ENCODE measurements around the gene TAS2R7. TPM values are rescaled to one million over a fixed set of nuclear protein-coding genes. Genes with fewer than 3 reads are reported as not detected.

Gene TAS2R7
- polyA plus RNA-seq (2013, experiment 1 of 2): not detected
- not detected for polyA plus RNA-seq (2013, experiment 2 of 2)

- H4K91ac ChIP-seq (ENCODE audit: low read length): no peak within 1 kb of the TSS
- no peak within 1 kb of the TSS for H3K23ac ChIP-seq (ENCODE audit: low read length in 2 of 2)
- H3K14ac ChIP-seq (ENCODE audit: low read length in 2 of 2): no peak within 1 kb of the TSS
These were observed at the start of gene TAS2R7 for GRCh38 chr12:10802587-10802986. TSS of gene TAS2R7 (minus strand) at chr12:10802627. CDS start at chr12:10802570, 57 bp downstream.

GRCh38 chr12:10851243-10851858 lies 48.9 kb upstream of the TAS2R7 start:
- WGBS: 92% methylated on average over 4 of the region's 4 CpGs
- no peak overlapping the region for H2BK12ac ChIP-seq (ENCODE audit: low read length in 2 of 2)
- no peak overlapping the region for H3K27ac ChIP-seq (ENCODE audit: low read length, poor library complexity, severe bottlenecking)
- H2AK5ac ChIP-seq (ENCODE audit: low read length, severe bottlenecking): no peak overlapping the region
- no peak overlapping the region for H3K23ac ChIP-seq (ENCODE audit: low read length in 2 of 2)
- no peak overlapping the region for H2BK15ac ChIP-seq (ENCODE audit: low read depth, poor library complexity, severe bottlenecking)
- H3K18ac ChIP-seq (ENCODE audit: low read depth in 1 of 2, low read length in 2 of 2): no peak overlapping the region
- H3K27me3 ChIP-seq (ENCODE audit: control insufficient read depth in 1 of 2, insufficient read depth in 1 of 2, low read length in 2 of 2): no peaks in the 10 kb centered on the region
- H3K4me3 ChIP-seq (ENCODE audit: insufficient read depth in 1 of 2, low read depth in 1 of 2, low read length in 2 of 2): no peak overlapping the region
- no peak overlapping the region for H3K9ac ChIP-seq (ENCODE audit: low read length)
- peaks cover 12 to 17% of the 10 kb centered on the region in 2 experiments for H3K36me3 ChIP-seq (ENCODE audit: control insufficient read depth in 1 of 2, insufficient read depth in 2 of 2, low read depth in 1 of 2, low read length in 2 of 2)
- no peak overlapping the region for H2AFZ ChIP-seq (ENCODE audit: low read depth, low read length)
- no peak overlapping the region for H4K8ac ChIP-seq (ENCODE audit: low read length)
- DNase-seq: no peak
- H3K4me2 ChIP-seq (ENCODE audit: low read length, poor library complexity, severe bottlenecking): no peak overlapping the region
- H3K4ac ChIP-seq (ENCODE audit: low read depth in 1 of 2, low read length in 2 of 2): no peak overlapping the region
- H2BK120ac ChIP-seq (ENCODE audit: low read depth, low read length): no peak overlapping the region
- H3K4me1 ChIP-seq (ENCODE audit: control insufficient read depth, insufficient read depth, low read depth, low read length): no peaks in the 10 kb centered on the region
- peaks cover 7% of the 10 kb centered on the region for H3K9me3 ChIP-seq (ENCODE audit: control insufficient read depth, low read length)
- H3K79me1 ChIP-seq (replicated peaks; ENCODE audit: low read length, poor library complexity, severe bottlenecking): peaks cover 24% of the 10 kb centered on the region
- H2BK5ac ChIP-seq (ENCODE audit: low read depth, low read length, poor library complexity, severe bottlenecking): no peak overlapping the region
- no peak overlapping the region for H4K91ac ChIP-seq (ENCODE audit: low read length)
- no peak overlapping the region for H3K14ac ChIP-seq (ENCODE audit: low read length in 2 of 2)

More at GRCh38 chr12:10802587-10802986, at the start of gene TAS2R7:
- H3K4ac ChIP-seq (ENCODE audit: low read depth in 1 of 2, low read length in 2 of 2): no peak within 1 kb of the TSS
- H3K4me2 ChIP-seq (ENCODE audit: low read length, poor library complexity, severe bottlenecking): no peak within 1 kb of the TSS
- no peak within 1 kb of the TSS for H2BK15ac ChIP-seq (ENCODE audit: low read depth, poor library complexity, severe bottlenecking)
- no peaks in the 10 kb centered on the region for H3K79me1 ChIP-seq (replicated peaks; ENCODE audit: low read length, poor library complexity, severe bottlenecking)
- peaks cover 0 to 5% of the 10 kb centered on the region in 2 experiments for H3K27me3 ChIP-seq (ENCODE audit: control insufficient read depth in 1 of 2, insufficient read depth in 1 of 2, low read length in 2 of 2)
- no peak within 1 kb of the TSS for H2AK5ac ChIP-seq (ENCODE audit: low read length, severe bottlenecking)
- H3K18ac ChIP-seq (ENCODE audit: low read depth in 1 of 2, low read length in 2 of 2): no peak within 1 kb of the TSS
- no peak within 1 kb of the TSS for H3K27ac ChIP-seq (ENCODE audit: low read length, poor library complexity, severe bottlenecking)
- no peak within 1 kb of the TSS for H2BK12ac ChIP-seq (ENCODE audit: low read length in 2 of 2)
- 89% methylated on average over 3 of the region's 4 CpGs for WGBS
- no peak within 1 kb of the TSS for H3K4me3 ChIP-seq (ENCODE audit: insufficient read depth in 1 of 2, low read depth in 1 of 2, low read length in 2 of 2)
- no peak within 1 kb of the TSS for H2BK120ac ChIP-seq (ENCODE audit: low read depth, low read length)
- H3K36me3 ChIP-seq (ENCODE audit: control insufficient read depth in 1 of 2, insufficient read depth in 2 of 2, low read depth in 1 of 2, low read length in 2 of 2): no peaks in the 10 kb centered on the region
- H2AFZ ChIP-seq (ENCODE audit: low read depth, low read length): no peak within 1 kb of the TSS
- no peak within 1 kb of the TSS for H2BK5ac ChIP-seq (ENCODE audit: low read depth, low read length, poor library complexity, severe bottlenecking)
- H3K9me3 ChIP-seq (ENCODE audit: control insufficient read depth, low read length): no peaks in the 10 kb centered on the region
- no peaks in the 10 kb centered on the region for H3K4me1 ChIP-seq (ENCODE audit: control insufficient read depth, insufficient read depth, low read depth, low read length)
- no peak for DNase-seq
- no peak within 1 kb of the TSS for H3K9ac ChIP-seq (ENCODE audit: low read length)
- no peak within 1 kb of the TSS for H4K8ac ChIP-seq (ENCODE audit: low read length)

GRCh38 chr12:10849425-10849878 lies 47.0 kb upstream of the TAS2R7 start, which contains the start of gene PRR4:
TSS of gene PRR4 (minus strand) at chr12:10849475. CDS start at chr12:10849437, 38 bp downstream.
- no peak within 1 kb of the TSS for H2BK12ac ChIP-seq (ENCODE audit: low read length in 2 of 2)
- no peak within 1 kb of the TSS for H3K23ac ChIP-seq (ENCODE audit: low read length in 2 of 2)
- no peaks in the 10 kb centered on the region for H3K27me3 ChIP-seq (ENCODE audit: control insufficient read depth in 1 of 2, insufficient read depth in 1 of 2, low read length in 2 of 2)
- H4K8ac ChIP-seq (ENCODE audit: low read length): no peak within 1 kb of the TSS
- no peak within 1 kb of the TSS for H2BK15ac ChIP-seq (ENCODE audit: low read depth, poor library complexity, severe bottlenecking)
- no peak within 1 kb of the TSS for H3K27ac ChIP-seq (ENCODE audit: low read length, poor library complexity, severe bottlenecking)
- H2BK120ac ChIP-seq (ENCODE audit: low read depth, low read length): no peak within 1 kb of the TSS
- no peak within 1 kb of the TSS for H2AFZ ChIP-seq (ENCODE audit: low read depth, low read length)
- H3K4me1 ChIP-seq (ENCODE audit: control insufficient read depth, insufficient read depth, low read depth, low read length): no peaks in the 10 kb centered on the region
- H4K91ac ChIP-seq (ENCODE audit: low read length): no peak within 1 kb of the TSS
- H3K14ac ChIP-seq (ENCODE audit: low read length in 2 of 2): no peak within 1 kb of the TSS
- no peak within 1 kb of the TSS for H3K4me2 ChIP-seq (ENCODE audit: low read length, poor library complexity, severe bottlenecking)
- no peak within 1 kb of the TSS for H3K4ac ChIP-seq (ENCODE audit: low read depth in 1 of 2, low read length in 2 of 2)
- no peak for DNase-seq
- WGBS: 99% methylated on average over 3 of the region's 4 CpGs
- no peak within 1 kb of the TSS for H2AK5ac ChIP-seq (ENCODE audit: low read length, severe bottlenecking)
- H3K4me3 ChIP-seq (ENCODE audit: insufficient read depth in 1 of 2, low read depth in 1 of 2, low read length in 2 of 2): no peak within 1 kb of the TSS
- H3K79me1 ChIP-seq (replicated peaks; ENCODE audit: low read length, poor library complexity, severe bottlenecking): peaks cover 19% of the 10 kb centered on the region
- no peak within 1 kb of the TSS for H3K9ac ChIP-seq (ENCODE audit: low read length)
- peaks cover 6 to 15% of the 10 kb centered on the region in 2 experiments for H3K36me3 ChIP-seq (ENCODE audit: control insufficient read depth in 1 of 2, insufficient read depth in 2 of 2, low read depth in 1 of 2, low read length in 2 of 2)
- no peak within 1 kb of the TSS for H2BK5ac ChIP-seq (ENCODE audit: low read depth, low read length, poor library complexity, severe bottlenecking)
- H3K9me3 ChIP-seq (ENCODE audit: control insufficient read depth, low read length): no peaks in the 10 kb centered on the region
- H3K18ac ChIP-seq (ENCODE audit: low read depth in 1 of 2, low read length in 2 of 2): no peak within 1 kb of the TSS

- Histone ChIP-seq H2AFZ (ENCODE audit: low read depth, low read length) (no peak overlapping the region), H4K91ac (ENCODE audit: low read length) (no peak overlapping the region), H2BK12ac (ENCODE audit: low read length in 2 of 2) (no peak overlapping the region), H3K18ac (ENCODE audit: low read depth in 1 of 2, low read length in 2 of 2) (no peak overlapping the region), H2AK5ac (ENCODE audit: low read length, severe bottlenecking) (no peak overlapping the region), H3K4me1 (ENCODE audit: control insufficient read depth, insufficient read depth, low read depth, low read length) (no peaks in the 10 kb centered on the region), H2BK5ac (ENCODE audit: low read depth, low read length, poor library complexity, severe bottlenecking) (no peak overlapping the region), H3K4ac (ENCODE audit: low read depth in 1 of 2, low read length in 2 of 2) (no peak overlapping the region), H3K36me3 (ENCODE audit: control insufficient read depth in 1 of 2, insufficient read depth in 2 of 2, low read depth in 1 of 2, low read length in 2 of 2) (peaks cover 9 to 18% of the 10 kb centered on the region in 2 experiments), H3K14ac (ENCODE audit: low read length in 2 of 2) (no peak overlapping the region), H2BK15ac (ENCODE audit: low read depth, poor library complexity, severe bottlenecking) (no peak overlapping the region), H4K8ac (ENCODE audit: low read length) (no peak overlapping the region), H3K9me3 (ENCODE audit: control insufficient read depth, low read length) (no peaks in the 10 kb centered on the region), H3K4me2 (ENCODE audit: low read length, poor library complexity, severe bottlenecking) (no peak overlapping the region), H3K23ac (ENCODE audit: low read length in 2 of 2) (no peak overlapping the region), H3K4me3 (ENCODE audit: insufficient read depth in 1 of 2, low read depth in 1 of 2, low read length in 2 of 2) (no peak overlapping the region), H3K27ac (ENCODE audit: low read length, poor library complexity, severe bottlenecking) (no peak overlapping the region), H3K9ac (ENCODE audit: low read length) (no peak overlapping the region), H3K79me1 (replicated peaks; ENCODE audit: low read length, poor library complexity, severe bottlenecking) (peaks cover 4% of the 10 kb centered on the region), H3K27me3 (ENCODE audit: control insufficient read depth in 1 of 2, insufficient read depth in 1 of 2, low read length in 2 of 2) (no peaks in the 10 kb centered on the region), H2BK120ac (ENCODE audit: low read depth, low read length) (no peak overlapping the region)
- WGBS: 29% methylated on average over 2 of the region's 2 CpGs
- no peak for DNase-seq
These were observed 45.3 kb upstream of the TAS2R7 start for GRCh38 chr12:10847744-10848143.
